ENCODE results near the gene UBAC2. TPM values are rescaled to one million over a fixed set of nuclear protein-coding genes. Genes with fewer than 3 reads are reported as not detected.

UBAC2 gene
- total RNA-seq, 4 donors from 2014 or later: 41.8 to 51.0 (median 45.5) TPM

DNA sequence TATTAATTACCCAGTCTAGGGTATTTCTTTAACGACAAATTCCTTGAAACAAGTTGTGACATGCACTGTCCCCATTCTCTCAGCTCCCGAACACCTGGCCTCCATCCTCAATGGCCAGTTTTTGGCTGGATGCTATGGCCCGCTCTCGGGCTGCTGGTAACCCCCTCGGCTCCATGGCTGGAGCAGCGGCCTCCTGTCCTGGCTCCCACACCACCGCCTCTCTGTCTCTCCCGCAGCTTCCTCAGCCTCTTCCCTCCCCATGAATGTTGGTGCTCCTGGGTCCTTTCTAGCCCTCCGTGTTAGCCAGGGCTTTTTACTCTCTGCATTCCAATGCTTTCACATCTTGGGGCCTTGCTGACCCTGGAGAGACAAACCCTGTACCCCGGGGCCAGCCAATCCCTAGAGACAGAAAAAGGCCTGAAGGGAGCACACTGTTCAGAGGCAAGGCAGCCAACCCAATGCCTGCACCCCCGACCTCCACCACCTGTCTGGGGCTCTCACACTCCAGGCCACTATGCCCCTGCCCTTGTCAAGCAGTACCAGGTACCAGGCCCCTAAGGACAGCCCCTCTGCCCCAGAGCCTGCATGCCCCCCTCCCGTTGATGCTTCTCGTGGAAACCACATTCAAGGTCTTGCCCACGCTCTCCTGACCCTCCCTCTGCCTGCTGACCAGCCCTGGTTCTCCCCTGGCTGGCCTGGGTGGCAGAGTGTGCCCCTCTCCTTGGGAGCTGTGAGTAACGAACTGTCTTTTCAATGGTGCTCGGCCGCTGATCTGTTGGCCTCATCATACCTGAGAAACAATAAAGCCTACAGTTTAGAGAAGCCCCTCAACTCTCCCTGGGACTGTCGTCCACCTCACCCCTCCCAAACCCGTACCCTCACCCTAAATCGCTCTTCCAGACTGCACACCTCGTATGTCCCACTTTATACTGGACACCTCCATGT, 193.4 kb downstream of the UBAC2 start:
- no peak for ATAC-seq (ENCODE audit: low FRiP score)
- DNase-seq (ENCODE audit: low spot score): no peak

DNA sequence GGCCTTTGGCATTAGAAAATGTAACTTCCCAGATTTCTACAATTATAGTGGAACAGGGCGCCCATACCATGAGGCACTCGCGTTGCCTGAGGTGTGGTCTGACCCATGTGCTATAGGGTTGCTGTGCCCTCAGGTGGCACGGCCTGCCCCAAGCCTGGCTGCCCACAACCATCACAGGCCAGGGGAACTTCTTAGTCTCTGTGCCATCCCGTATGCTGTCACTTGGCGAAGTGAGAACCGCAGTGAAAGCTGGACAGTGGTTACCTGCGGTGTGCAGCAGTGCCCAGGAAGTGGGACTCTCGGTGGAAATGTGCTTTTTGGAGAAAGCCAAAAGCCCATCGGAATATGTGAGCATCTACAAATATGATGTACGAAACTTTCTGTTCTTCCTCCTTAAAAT, 194.8 kb downstream of the UBAC2 start:
- no peak for ATAC-seq (ENCODE audit: low FRiP score)
- no peak for TF ChIP-seq CTCF (IDR thresholded peaks at IDR 0.05)
- DNase-seq (ENCODE audit: low spot score): no peak

More for the DNA sequence above, 193.4 kb downstream of the UBAC2 start:
- no peak for TF ChIP-seq CTCF (IDR thresholded peaks at IDR 0.05)

- DNase-seq (ENCODE audit: low spot score): no peak
Measured at GRCh38 chr13:99396446-99396845, 195.8 kb downstream of the UBAC2 start.

GRCh38 chr13:99398071-99398470, 197.4 kb downstream of the UBAC2 start:
- DNase-seq (ENCODE audit: low spot score) (no peak), ATAC-seq (ENCODE audit: low FRiP score) (no peak)
- TF ChIP-seq CTCF (IDR thresholded peaks at IDR 0.05): no peak

More at GRCh38 chr13:99396446-99396845, 195.8 kb downstream of the UBAC2 start:
- no peak for TF ChIP-seq CTCF (IDR thresholded peaks at IDR 0.05)
- no peak for ATAC-seq (ENCODE audit: low FRiP score)

DNA sequence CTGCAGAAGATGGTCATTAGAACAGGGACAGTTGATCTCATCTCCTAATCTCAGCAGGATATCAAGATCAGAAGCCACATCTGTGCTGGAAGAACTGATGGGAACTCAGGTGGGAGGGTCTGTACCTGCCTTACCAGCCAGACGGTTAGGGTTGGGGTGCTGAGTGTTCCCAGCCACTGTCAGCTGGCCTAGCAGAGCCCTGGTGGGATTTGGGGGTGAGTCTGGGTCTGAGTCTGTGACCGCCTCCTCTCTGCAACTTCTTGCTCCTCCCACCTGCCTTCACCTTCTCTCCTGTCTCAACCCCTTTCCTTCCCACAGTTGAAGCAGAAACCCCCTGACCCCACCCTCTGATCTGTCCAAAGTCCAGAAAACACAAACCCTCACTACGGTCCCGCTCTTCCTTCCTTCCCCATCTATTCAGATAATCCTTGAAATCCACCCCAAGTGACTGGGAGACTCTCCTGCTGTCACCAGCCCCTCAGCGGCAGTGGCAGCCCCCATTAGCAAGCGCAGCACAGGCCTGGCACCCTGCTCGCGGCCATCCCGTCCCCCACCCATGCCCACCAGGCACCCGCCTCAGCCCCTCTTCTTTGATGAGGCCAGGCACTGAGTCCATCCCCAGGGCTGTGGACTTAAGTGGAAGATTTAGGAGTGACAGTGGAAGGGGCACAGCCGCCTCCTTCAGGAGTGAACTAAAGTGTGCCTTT, 198.4 kb downstream of the UBAC2 start:
- ATAC-seq (ENCODE audit: low FRiP score): no peak
- DNase-seq (ENCODE audit: low spot score): no peak
- no peak for TF ChIP-seq CTCF (IDR thresholded peaks at IDR 0.05)

DNA sequence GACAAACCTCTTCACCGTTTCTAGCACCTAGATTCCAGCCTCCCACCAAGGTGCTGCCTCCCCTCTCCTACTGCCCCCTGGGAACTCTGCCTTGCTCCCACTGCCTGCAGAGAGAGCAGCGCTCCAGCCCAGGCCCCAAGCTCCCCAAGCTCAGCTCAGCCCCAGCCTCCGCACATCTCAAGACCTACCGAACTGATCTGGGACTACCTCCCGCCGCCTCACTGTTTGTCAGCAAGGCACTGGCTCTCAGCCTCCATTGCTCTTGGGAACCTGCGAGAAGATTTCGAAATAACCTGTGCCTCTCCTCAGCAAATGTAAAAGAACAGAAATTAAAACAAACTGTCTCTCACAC, 198.9 kb downstream of the UBAC2 start:
- TF ChIP-seq CTCF (IDR thresholded peaks at IDR 0.05): no peak
- ATAC-seq (ENCODE audit: low FRiP score) (no peak), DNase-seq (ENCODE audit: low spot score) (no peak)

All from omental fat pad (tissue), 4 donors.